Measurements from ENCODE around the gene KDM1B.
"Not testable (repeated sequence)": the region's sequence is repeated elsewhere in the genome, so short reads cannot be mapped to it uniquely, and the experiment has no call there.

The KDM1B gene

GRCh38 chr6:18189196-18189595 lies 34.0 kb downstream of the KDM1B start:
- DNase-seq (ENCODE audit: low read depth): no peak

GRCh38 chr6:18192026-18192425 lies 36.8 kb downstream of the KDM1B start:
- DNase-seq (ENCODE audit: low read depth): no peak

- no peak for DNase-seq (ENCODE audit: low read depth)
Observed at GRCh38 chr6:18203786-18204185, 48.6 kb downstream of the KDM1B start.

- DNase-seq (ENCODE audit: low read depth): no peak
Observed at GRCh38 chr6:18204691-18205090, 49.5 kb downstream of the KDM1B start.

- DNase-seq (ENCODE audit: low read depth): no peak
Observed at GRCh38 chr6:18206591-18206990, 51.4 kb downstream of the KDM1B start.

- no peak for DNase-seq (ENCODE audit: low read depth)
Observed at GRCh38 chr6:18207438-18207837, 52.2 kb downstream of the KDM1B start.

GRCh38 chr6:18207949-18208348 lies 52.7 kb downstream of the KDM1B start:
- no peak for DNase-seq (ENCODE audit: low read depth)

- DNase-seq (ENCODE audit: low read depth): not testable (repeated sequence)
Observed at GRCh38 chr6:18208778-18209177, 53.6 kb downstream of the KDM1B start.

- DNase-seq (ENCODE audit: low read depth): no peak
Observed at GRCh38 chr6:18209539-18210197, 54.4 kb downstream of the KDM1B start.

- DNase-seq (ENCODE audit: low read depth): no peak
Observed at GRCh38 chr6:18210707-18211106, 55.5 kb downstream of the KDM1B start.

- peak; percentile 16 for DNase-seq (ENCODE audit: low read depth)
Observed at GRCh38 chr6:18211338-18211737, 56.1 kb downstream of the KDM1B start.

- no peak for DNase-seq (ENCODE audit: low read depth)
Observed at GRCh38 chr6:18212231-18212630, 57.0 kb downstream of the KDM1B start.

GRCh38 chr6:18213439-18213838 lies 58.2 kb downstream of the KDM1B start:
- DNase-seq (ENCODE audit: low read depth): no peak

- no peak for DNase-seq (ENCODE audit: low read depth)
Observed at GRCh38 chr6:18214003-18214402, 58.8 kb downstream of the KDM1B start.

GRCh38 chr6:18215436-18215835 lies 60.2 kb downstream of the KDM1B start:
- no peak for DNase-seq (ENCODE audit: low read depth)

- DNase-seq (ENCODE audit: low read depth): no peak
Observed at GRCh38 chr6:18216411-18216810, 61.2 kb downstream of the KDM1B start.

GRCh38 chr6:18218233-18218632 lies 63.0 kb downstream of the KDM1B start:
- no peak for DNase-seq (ENCODE audit: low read depth)

- DNase-seq (ENCODE audit: low read depth): no peak
Observed at GRCh38 chr6:18219591-18219990, 64.4 kb downstream of the KDM1B start.

- no peak for DNase-seq (ENCODE audit: low read depth)
Observed at GRCh38 chr6:18221288-18221615, 66.0 kb downstream of the KDM1B start.

- not testable (repeated sequence) for DNase-seq (ENCODE audit: low read depth)
Observed at GRCh38 chr6:18226451-18227105, 71.4 kb downstream of the KDM1B start.

GRCh38 chr6:18227166-18227565 lies 71.9 kb downstream of the KDM1B start:
- DNase-seq (ENCODE audit: low read depth): not testable (repeated sequence)

GRCh38 chr6:18228590-18228989 lies 73.4 kb downstream of the KDM1B start:
- DNase-seq (ENCODE audit: low read depth): not testable (repeated sequence)

GRCh38 chr6:18231856-18232255 lies 76.6 kb downstream of the KDM1B start:
- not testable (repeated sequence) for DNase-seq (ENCODE audit: low read depth)

- DNase-seq (ENCODE audit: low read depth): not testable (repeated sequence)
Observed at GRCh38 chr6:18233770-18234169, 78.5 kb downstream of the KDM1B start.

Data from activated T-cell treated with anti-CD3 and anti-CD28 coated beads for 24 hours (primary cell).